HG02642 (cell line): ENCODE results near the gene WRAP53.
A peak's percentile ranks its signal among the peaks of the same experiment; 100 is the strongest.
"Not testable (repeated sequence)": the region's sequence is repeated elsewhere in the genome, so short reads cannot be mapped to it uniquely, and the experiment has no call there.

Experiments used
- ATAC-seq: cut with Tn5 transposase; IDR thresholded peaks from one replicate; pipeline ENCODE4 v1.9.1; 2021; ENCODE audit warnings: mild to moderate bottlenecking; ENCODE audit not compliant: unreplicated experiment, poor library complexity

WRAP53 gene

GRCh38 chr17:7687908-7688807, at the start of gene WRAP53:
TSS of gene WRAP53 (plus strand) at chr17:7688477. CDS start at chr17:7688649, 172 bp downstream.
- ATAC-seq: peak; percentile 71

GRCh38 chr17:7640783-7641182, 47.5 kb upstream of the WRAP53 start:
- no peak for ATAC-seq

- not testable (repeated sequence) for ATAC-seq
Observed at GRCh38 chr17:7641635-7642034, 46.6 kb upstream of the WRAP53 start.

- ATAC-seq: no peak
Observed at GRCh38 chr17:7644775-7645174, 43.5 kb upstream of the WRAP53 start.

GRCh38 chr17:7646457-7646856, 41.8 kb upstream of the WRAP53 start:
- no peak for ATAC-seq

GRCh38 chr17:7647018-7647417, 41.3 kb upstream of the WRAP53 start:
- ATAC-seq: no peak

GRCh38 chr17:7650509-7651096, 37.7 kb upstream of the WRAP53 start, which contains the start of gene ATP1B2:
TSS of gene ATP1B2 (plus strand) at chr17:7650926. CDS start at chr17:7651519, 593 bp downstream.
- ATAC-seq: peak; percentile 47

- ATAC-seq: no peak
Observed at GRCh38 chr17:7651097-7651664, 37.1 kb upstream of the WRAP53 start.

- ATAC-seq: no peak
Observed at GRCh38 chr17:7651665-7652387, 36.5 kb upstream of the WRAP53 start.

GRCh38 chr17:7652388-7653356, 35.6 kb upstream of the WRAP53 start:
- no peak for ATAC-seq

GRCh38 chr17:7654832-7655540, 33.3 kb upstream of the WRAP53 start:
- no peak for ATAC-seq

- ATAC-seq: no peak
Observed at GRCh38 chr17:7655541-7655840, 32.8 kb upstream of the WRAP53 start.

GRCh38 chr17:7656958-7657609, 31.2 kb upstream of the WRAP53 start:
- no peak for ATAC-seq

GRCh38 chr17:7667656-7668406, 20.4 kb upstream of the WRAP53 start:
- ATAC-seq: no peak

GRCh38 chr17:7668482-7668881, 19.8 kb upstream of the WRAP53 start:
- no peak for ATAC-seq

- ATAC-seq: no peak
Observed at GRCh38 chr17:7673239-7673638, 15.0 kb upstream of the WRAP53 start.

GRCh38 chr17:7674934-7675333, 13.3 kb upstream of the WRAP53 start:
- no peak for ATAC-seq

- ATAC-seq: no peak
Observed at GRCh38 chr17:7676533-7676932, 11.7 kb upstream of the WRAP53 start.
